WTC11 (cell line): Measurements from ENCODE around the gene MAGOH. TPM values are rescaled to one million over a fixed set of nuclear protein-coding genes. Genes with fewer than 3 reads are reported as not detected.

Experiments used
- ATAC-seq: fragments of 200-7000 bp; cut with Tn5 transposase; 2 replicates; pipeline ENCODE4 v1.10.0; 2021; ENCODE audit warnings: mild to moderate bottlenecking, moderate library complexity
- CTCF ChIA-PET: fragments of 300-600 bp; sonication (Branson Sonifier 250); formaldehyde crosslinking; loops from one replicate; lab custom pipeline; 2021; ENCODE audit warnings: antibody characterized with exemption; lab: Charles Lee
- POLR2A ChIA-PET: fragments of 350-600 bp; sonication (Branson Sonifier 250); formaldehyde crosslinking; loops from one replicate; lab custom pipeline; 2021; ENCODE audit warnings: antibody characterized with exemption; lab: Charles Lee
- DNase-seq: peaks from one replicate; pipeline ENCODE4 v3.0.0; 2021; ENCODE audit warnings: low spot score
- H3K27ac Mint-ChIP-seq: 2 replicates; pipeline ENCODE4 v1.8.0; 2021; ENCODE audit warnings: mixed read lengths
- H3K27me3 Mint-ChIP-seq: 2 replicates; pipeline ENCODE4 v1.8.0; 2021; ENCODE audit warnings: low read depth, mild to moderate bottlenecking, moderate library complexity, mixed read lengths
- H3K36me3 Mint-ChIP-seq: 2 replicates; pipeline ENCODE4 v1.8.0; 2021; ENCODE audit warnings: mixed read lengths
- H3K4me1 Mint-ChIP-seq: 2 replicates; pipeline ENCODE4 v1.8.0; 2022; ENCODE audit warnings: mixed read lengths
- H3K4me3 Mint-ChIP-seq: 2 replicates; pipeline ENCODE4 v1.8.0; 2021; ENCODE audit warnings: mild to moderate bottlenecking, moderate library complexity, mixed read lengths
- H3K9me3 Mint-ChIP-seq: 2 replicates; pipeline ENCODE4 v1.8.0; 2021; ENCODE audit warnings: mixed read lengths
- AFF4 ChIP-seq: sonication (generic); formaldehyde crosslinking; IDR thresholded peaks from 2 replicates; pipeline ENCODE4 v1.8.1; 2023; ENCODE audit warnings: mild to moderate bottlenecking, missing genetic modification reagents, borderline replicate concordance
- GTF2I ChIP-seq: fragments of 250-450 bp; sonication (Bioruptor Pico); conservative IDR thresholded peaks from 2 replicates; pipeline ENCODE4 v1.4.0; 2021; ENCODE audit warnings: mild to moderate bottlenecking
- HMGA2 ChIP-seq: fragments of 250-450 bp; sonication (Bioruptor Pico); IDR thresholded peaks from 2 replicates; pipeline ENCODE4 v1.4.0; 2021; ENCODE audit warnings: mild to moderate bottlenecking, moderate library complexity
- MYBL2 ChIP-seq: sonication (generic); formaldehyde crosslinking; IDR thresholded peaks from 2 replicates; pipeline ENCODE4 v1.8.1; 2023; ENCODE audit warnings: mild to moderate bottlenecking, moderate library complexity, missing genetic modification reagents
- NR2C2 ChIP-seq: sonication (generic); formaldehyde crosslinking; IDR thresholded peaks from 2 replicates; pipeline ENCODE4 v1.8.0; 2022; ENCODE audit warnings: mild to moderate bottlenecking, missing genetic modification reagents
- RORB ChIP-seq: fragments of 250-450 bp; sonication (Bioruptor Pico); IDR thresholded peaks from 2 replicates; pipeline ENCODE4 v1.9.0; 2021; ENCODE audit warnings: mild to moderate bottlenecking
- TEAD4 ChIP-seq: sonication (generic); formaldehyde crosslinking; IDR thresholded peaks from 2 replicates; pipeline ENCODE4 v1.8.0; 2022; ENCODE audit warnings: mild to moderate bottlenecking, missing genetic modification reagents
- USF2 ChIP-seq: sonication (generic); formaldehyde crosslinking; IDR thresholded peaks from 2 replicates; pipeline ENCODE4 v1.8.1; 2023; ENCODE audit warnings: mild to moderate bottlenecking, missing genetic modification reagents, moderate library complexity
- ZNF121 ChIP-seq: sonication (generic); formaldehyde crosslinking; IDR thresholded peaks from 2 replicates; pipeline ENCODE4 v1.8.0; 2023; ENCODE audit warnings: missing genetic modification reagents
- ZNF396 ChIP-seq: fragments of 250-450 bp; sonication (Bioruptor Pico); IDR thresholded peaks from 2 replicates; pipeline ENCODE4 v1.8.0; 2021; ENCODE audit warnings: mild to moderate bottlenecking, moderate library complexity, borderline replicate concordance
- ZNF532 ChIP-seq: fragments of 250-450 bp; sonication (Bioruptor Pico); IDR thresholded peaks from 2 replicates; pipeline ENCODE4 v1.9.0; 2021; ENCODE audit warnings: mild to moderate bottlenecking, borderline replicate concordance
- total RNA-seq: library from RNA; stranded (reverse); gene quantifications from 3 replicates; pipeline ENCODE4 v1.2.3, GENCODE V29; 2021

The MAGOH gene
- total RNA-seq, 1 experiment from 2014 or later = 57.8 TPM

GRCh38 chr1:53264048-53264447 lies 25.7 kb upstream of the MAGOH start (continued):
- no peak for TF ChIP-seq AFF4 (CRISPR knock-in tag)
- TF ChIP-seq, all 79 proteins: peak for 0

- no peak for ATAC-seq
- POLR2A ChIA-PET = no interaction called here
- Mint-ChIP-seq H3K36me3 (peaks cover 94% of the 10 kb centered on the region), H3K27me3 (no peaks in the 10 kb centered on the region), H3K27ac (no peak overlapping the region), H3K4me3 (no peak overlapping the region), H3K4me1 (no peaks in the 10 kb centered on the region), H3K9me3 (no peaks in the 10 kb centered on the region)
- DNase-seq = no peak
- TF ChIP-seq USF2 (CRISPR knock-in tag) (no peak), TEAD4 (CRISPR knock-in tag) (no peak), HMGA2 (no peak), MYBL2 (no peak)
- CTCF ChIA-PET = no interaction called here
Observed at GRCh38 chr1:53262000-53262399, 23.7 kb upstream of the MAGOH start.

- ChIA-PET POLR2A (no interaction called here), CTCF (no interaction called here)
- H3K4me3 Mint-ChIP-seq = no peak overlapping the region
Observed at GRCh38 chr1:53260631-53261247, 22.4 kb upstream of the MAGOH start.

More at GRCh38 chr1:53260631-53261247, 22.4 kb upstream of the MAGOH start:
- no peak for DNase-seq
- H3K27ac Mint-ChIP-seq = no peak overlapping the region
- no peak for ATAC-seq
- H3K27me3 Mint-ChIP-seq = no peaks in the 10 kb centered on the region
- H3K36me3 Mint-ChIP-seq = peaks cover 95% of the 10 kb centered on the region
- no peaks in the 10 kb centered on the region for H3K9me3 Mint-ChIP-seq
- TF ChIP-seq ZNF121 (CRISPR knock-in tag) (no peak), NR2C2 (CRISPR knock-in tag) (no peak), ZNF532 (no peak), GTF2I (CRISPR knock-in tag) (no peak), RORB (CRISPR knock-in tag) (no peak), HMGA2 (no peak), AFF4 (CRISPR knock-in tag) (no peak), ZNF396 (CRISPR knock-in tag) (no peak)
- no peaks in the 10 kb centered on the region for H3K4me1 Mint-ChIP-seq
